ENCODE measurements around the gene ART3.

DNA sequence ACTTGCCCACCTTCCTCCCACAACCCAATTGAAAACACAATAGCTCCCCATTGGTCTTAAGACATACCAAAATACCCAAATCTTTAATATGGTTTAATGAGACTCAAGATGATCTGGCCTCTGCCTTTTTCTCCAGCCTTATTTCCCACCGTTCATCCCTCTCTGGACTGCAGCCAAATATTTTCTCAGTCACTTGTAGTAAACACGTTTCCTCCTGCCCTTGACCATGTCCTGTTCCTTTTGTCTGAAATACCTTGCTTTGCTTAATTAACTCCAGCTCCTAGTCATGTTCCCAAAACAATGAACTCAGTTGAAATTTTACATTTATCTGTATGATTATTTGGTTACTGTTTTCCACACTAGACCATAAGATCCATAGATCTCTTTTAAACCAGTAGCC is 82.1 kb downstream of the ART3 start:
- TF ChIP-seq, protein P1, sequence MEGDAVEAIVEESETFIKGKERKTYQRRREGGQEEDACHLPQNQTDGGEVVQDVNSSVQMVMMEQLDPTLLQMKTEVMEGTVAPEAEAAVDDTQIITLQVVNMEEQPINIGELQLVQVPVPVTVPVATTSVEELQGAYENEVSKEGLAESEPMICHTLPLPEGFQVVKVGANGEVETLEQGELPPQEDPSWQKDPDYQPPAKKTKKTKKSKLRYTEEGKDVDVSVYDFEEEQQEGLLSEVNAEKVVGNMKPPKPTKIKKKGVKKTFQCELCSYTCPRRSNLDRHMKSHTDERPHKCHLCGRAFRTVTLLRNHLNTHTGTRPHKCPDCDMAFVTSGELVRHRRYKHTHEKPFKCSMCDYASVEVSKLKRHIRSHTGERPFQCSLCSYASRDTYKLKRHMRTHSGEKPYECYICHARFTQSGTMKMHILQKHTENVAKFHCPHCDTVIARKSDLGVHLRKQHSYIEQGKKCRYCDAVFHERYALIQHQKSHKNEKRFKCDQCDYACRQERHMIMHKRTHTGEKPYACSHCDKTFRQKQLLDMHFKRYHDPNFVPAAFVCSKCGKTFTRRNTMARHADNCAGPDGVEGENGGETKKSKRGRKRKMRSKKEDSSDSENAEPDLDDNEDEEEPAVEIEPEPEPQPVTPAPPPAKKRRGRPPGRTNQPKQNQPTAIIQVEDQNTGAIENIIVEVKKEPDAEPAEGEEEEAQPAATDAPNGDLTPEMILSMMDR (IDR thresholded peaks at IDR 0.05; ENCODE audit: control extremely low read depth in 1 of 3, insufficient read depth in 1 of 3, low read depth in 1 of 3, low read length in 3 of 3): no peak
- TF ChIP-seq, protein P2, sequence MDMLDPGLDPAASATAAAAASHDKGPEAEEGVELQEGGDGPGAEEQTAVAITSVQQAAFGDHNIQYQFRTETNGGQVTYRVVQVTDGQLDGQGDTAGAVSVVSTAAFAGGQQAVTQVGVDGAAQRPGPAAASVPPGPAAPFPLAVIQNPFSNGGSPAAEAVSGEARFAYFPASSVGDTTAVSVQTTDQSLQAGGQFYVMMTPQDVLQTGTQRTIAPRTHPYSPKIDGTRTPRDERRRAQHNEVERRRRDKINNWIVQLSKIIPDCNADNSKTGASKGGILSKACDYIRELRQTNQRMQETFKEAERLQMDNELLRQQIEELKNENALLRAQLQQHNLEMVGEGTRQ (IDR thresholded peaks at IDR 0.05; ENCODE audit: low read length): no peak
- TF ChIP-seq EP300 (IDR thresholded peaks at IDR 0.05; ENCODE audit: borderline replicate concordance in 1 of 2, low read depth in 2 of 2, low read length in 2 of 2) (no peak), HDAC2 (IDR thresholded peaks at IDR 0.05; ENCODE audit: borderline replicate concordance in 1 of 2, low read depth in 2 of 2, low read length in 2 of 2) (no peak), RXRA (IDR thresholded peaks at IDR 0.05; ENCODE audit: insufficient read depth, low read depth, low read length) (no peak), POLR2A (IDR thresholded peaks at IDR 0.05; ENCODE audit: control extremely low read depth in 1 of 2, low read depth in 2 of 2, low read length in 2 of 2) (no peak), SUZ12 (IDR thresholded peaks at IDR 0.05; ENCODE audit: low read length) (no peak), SP1 (IDR thresholded peaks at IDR 0.05; ENCODE audit: low read depth, low read length) (no peak), BRCA1 (IDR thresholded peaks at IDR 0.05; ENCODE audit: low read depth, low read length) (no peak), EZH2 (IDR thresholded peaks at IDR 0.05; ENCODE audit: low read depth, low read length, severe bottlenecking) (no peak), KDM5A (IDR thresholded peaks at IDR 0.05; ENCODE audit: low read length) (no peak), CHD1 (IDR thresholded peaks at IDR 0.05; ENCODE audit: low read depth, low read length) (no peak)
- TF ChIP-seq, protein P3, sequence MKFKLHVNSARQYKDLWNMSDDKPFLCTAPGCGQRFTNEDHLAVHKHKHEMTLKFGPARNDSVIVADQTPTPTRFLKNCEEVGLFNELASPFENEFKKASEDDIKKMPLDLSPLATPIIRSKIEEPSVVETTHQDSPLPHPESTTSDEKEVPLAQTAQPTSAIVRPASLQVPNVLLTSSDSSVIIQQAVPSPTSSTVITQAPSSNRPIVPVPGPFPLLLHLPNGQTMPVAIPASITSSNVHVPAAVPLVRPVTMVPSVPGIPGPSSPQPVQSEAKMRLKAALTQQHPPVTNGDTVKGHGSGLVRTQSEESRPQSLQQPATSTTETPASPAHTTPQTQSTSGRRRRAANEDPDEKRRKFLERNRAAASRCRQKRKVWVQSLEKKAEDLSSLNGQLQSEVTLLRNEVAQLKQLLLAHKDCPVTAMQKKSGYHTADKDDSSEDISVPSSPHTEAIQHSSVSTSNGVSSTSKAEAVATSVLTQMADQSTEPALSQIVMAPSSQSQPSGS (IDR thresholded peaks at IDR 0.05; ENCODE audit: low read length): no peak
- TF ChIP-seq, protein P4, sequence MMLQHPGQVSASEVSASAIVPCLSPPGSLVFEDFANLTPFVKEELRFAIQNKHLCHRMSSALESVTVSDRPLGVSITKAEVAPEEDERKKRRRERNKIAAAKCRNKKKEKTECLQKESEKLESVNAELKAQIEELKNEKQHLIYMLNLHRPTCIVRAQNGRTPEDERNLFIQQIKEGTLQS (IDR thresholded peaks at IDR 0.05; ENCODE audit: insufficient read depth, low read depth, low read length): no peak
